ENCODE results near the gene DGKI. TPM values are rescaled to one million over a fixed set of nuclear protein-coding genes. Genes with fewer than 3 reads are reported as not detected.

The DGKI gene
- total and polyA plus RNA-seq, 2 of the 13 experiments (the other 11 are each of a cell fraction or from before 2014, with no cell fraction given), result 0.09 to 0.17 TPM

GRCh38 chr7:137402536-137403352 lies 444.0 kb downstream of the DGKI start:
- WGBS (ENCODE audit: low lambda C conversion rate), result 10% methylated on average over 10 of the region's 10 CpGs
- no peak for FAIRE-seq
- H3K4me1 ChIP-seq (ENCODE audit: insufficient read depth, low read length), result no peaks in the 10 kb centered on the region

More at GRCh38 chr7:137402536-137403352, 444.0 kb downstream of the DGKI start:
- Histone ChIP-seq H3K27ac (ENCODE audit: extremely low read length, insufficient read depth, low read length) (no peak overlapping the region), H4K20me1 (ENCODE audit: insufficient read depth, low read length) (no peaks in the 10 kb centered on the region), H3K4me3 (replicated peaks in 1 of 3; ENCODE audit: insufficient read depth in 1 of 3, low read depth in 2 of 3, low read length in 3 of 3) (no peak overlapping the region), H3K36me3 (replicated peaks in 1 of 2; ENCODE audit: control insufficient read depth in 1 of 2, insufficient read depth in 2 of 2, low read length in 2 of 2) (no peaks in the 10 kb centered on the region), H3K4me2 (ENCODE audit: low read depth, low read length) (no peak overlapping the region), H3K27me3 (ENCODE audit: control insufficient read depth in 1 of 2, insufficient read depth in 2 of 2, low read length in 2 of 2) (0 out of 5 replicates have a peak, but pooled peaks cover 0 to 1% of the 10 kb centered on the region in 2 experiments), H3K9me3 (ENCODE audit: low read length) (no peaks in the 10 kb centered on the region), H3K79me2 (ENCODE audit: insufficient read depth, low read length) (no peaks in the 10 kb centered on the region), H2AFZ (ENCODE audit: low read length) (no peak overlapping the region), H3K9ac (ENCODE audit: insufficient read depth, low read depth, low read length) (no peak overlapping the region)
- in situ Hi-C loops (cut with HindIII; ENCODE audit: extremely low pct_ligation_motif_present, low pct_unique_long_range_greater_than_20kb) (no loop called here), intact Hi-C loops (cut with micrococcal nuclease; ENCODE audit: unreplicated experiment) (no loop called here)
- CTCF ChIA-PET (ENCODE audit: low intra/inter-chr PET ratio, low total read pairs), result no interaction called here
- TF ChIP-seq THAP7 (CRISPR knock-in tag; IDR thresholded peaks at IDR 0.05) (no peak), ZNF577 (CRISPR knock-in tag; IDR thresholded peaks at IDR 0.05; ENCODE audit: borderline replicate concordance, low read depth) (no peak), THAP8 (CRISPR knock-in tag; IDR thresholded peaks at IDR 0.05; ENCODE audit: borderline replicate concordance) (no peak), ZNF7 (CRISPR knock-in tag; IDR thresholded peaks at IDR 0.05) (no peak), ZMAT3 (CRISPR knock-in tag; conservative IDR thresholded peaks at IDR 0.05) (no peak), SP2 (CRISPR knock-in tag; IDR thresholded peaks at IDR 0.05) (no peak), RERE (CRISPR knock-in tag; IDR thresholded peaks at IDR 0.05; ENCODE audit: low read depth) (no peak)
- POLR2A ChIA-PET, result no interaction called here
- DNase-seq (ENCODE audit: low spot score), result no peak
- no TSS peak for BruUV-seq (replicated peaks)
- ATAC-seq, result no peak
